Measurements from ENCODE around the gene VPS35L. TPM values are rescaled to one million over a fixed set of nuclear protein-coding genes. Genes with fewer than 3 reads are reported as not detected.
"Not testable (repeated sequence)": the region's sequence is repeated elsewhere in the genome, so short reads cannot be mapped to it uniquely, and the experiment has no call there.

VPS35L gene
- total RNA-seq, 1 experiment from 2014 or later: 55.5 TPM

- H3K36me3 Mint-ChIP-seq (ENCODE audit: insufficient read depth, unreplicated experiment): peaks cover 57% of the 10 kb centered on the region
- no peaks in the 10 kb centered on the region for H3K27me3 Mint-ChIP-seq (ENCODE audit: insufficient read depth, unreplicated experiment)
- no peak overlapping the region for H3K4me3 Mint-ChIP-seq (ENCODE audit: unreplicated experiment)
- H3K27ac Mint-ChIP-seq (ENCODE audit: low read depth, unreplicated experiment): no peak overlapping the region
- no TSS peak for BruUV-seq (replicated peaks)
- DNase-seq (ENCODE audit: unreplicated experiment): no peak
- POLR2A ChIA-PET: no interaction called here
- H3K9me3 Mint-ChIP-seq (ENCODE audit: unreplicated experiment): no peaks in the 10 kb centered on the region
- intact Hi-C loops (cut with micrococcal nuclease): no loop called here
- H3K4me1 Mint-ChIP-seq (ENCODE audit: insufficient read depth, unreplicated experiment): no peaks in the 10 kb centered on the region
- CTCF ChIA-PET: interaction anchor here (0.5 to 1.2 kb wide), 4 partner anchors 78 to 702 kb away, joined by 3 to 4 read pairs (median 4); no protein-coding TSS in a partner anchor
- TF ChIP-seq CTCF (IDR thresholded peaks at IDR 0.05; ENCODE audit: unreplicated experiment): no peak
These were observed 119.0 kb downstream of the VPS35L start for GRCh38 chr16:19674485-19674884.

- POLR2A ChIA-PET: no interaction called here
- no peaks in the 10 kb centered on the region for H3K27me3 Mint-ChIP-seq (ENCODE audit: insufficient read depth, unreplicated experiment)
- no peaks in the 10 kb centered on the region for H3K9me3 Mint-ChIP-seq (ENCODE audit: unreplicated experiment)
- no peak overlapping the region for H3K4me3 Mint-ChIP-seq (ENCODE audit: unreplicated experiment)
- intact Hi-C loops (cut with micrococcal nuclease): no loop called here
- DNase-seq (ENCODE audit: unreplicated experiment): no peak
- TF ChIP-seq CTCF (IDR thresholded peaks at IDR 0.05; ENCODE audit: unreplicated experiment): no peak
- CTCF ChIA-PET: interaction anchor here (0.5 to 1.1 kb wide), 3 partner anchors 12 to 116 kb away, joined by 3 to 5 read pairs (median 5); no protein-coding TSS in a partner anchor
- peaks cover 41% of the 10 kb centered on the region for H3K36me3 Mint-ChIP-seq (ENCODE audit: insufficient read depth, unreplicated experiment)
- H3K4me1 Mint-ChIP-seq (ENCODE audit: insufficient read depth, unreplicated experiment): peaks cover 8% of the 10 kb centered on the region
- H3K27ac Mint-ChIP-seq (ENCODE audit: low read depth, unreplicated experiment): no peak overlapping the region
- no TSS peak for BruUV-seq (replicated peaks)
These were observed 121.9 kb downstream of the VPS35L start for GRCh38 chr16:19677402-19677801.

- CTCF ChIA-PET: interaction anchor here (0.9 to 1.7 kb wide), 3 partner anchors 198 to 706 kb away, joined by 3 to 5 read pairs (median 4); no protein-coding TSS in a partner anchor
- H3K36me3 Mint-ChIP-seq (ENCODE audit: insufficient read depth, unreplicated experiment): peaks cover 27% of the 10 kb centered on the region
- intact Hi-C loops (cut with micrococcal nuclease): no loop called here
These were observed 123.3 kb downstream of the VPS35L start for GRCh38 chr16:19678804-19679203.

GRCh38 chr16:19679281-19679680 lies 123.8 kb downstream of the VPS35L start:
- intact Hi-C loops (cut with micrococcal nuclease): not testable (repeated sequence)

More at GRCh38 chr16:19678804-19679203, 123.3 kb downstream of the VPS35L start:
- no peak for DNase-seq (ENCODE audit: unreplicated experiment)
- no peak overlapping the region for H3K4me3 Mint-ChIP-seq (ENCODE audit: unreplicated experiment)
- POLR2A ChIA-PET: no interaction called here
- no peak overlapping the region for H3K27ac Mint-ChIP-seq (ENCODE audit: low read depth, unreplicated experiment)
- TF ChIP-seq CTCF (IDR thresholded peaks at IDR 0.05; ENCODE audit: unreplicated experiment): no peak
- H3K4me1 Mint-ChIP-seq (ENCODE audit: insufficient read depth, unreplicated experiment): peaks cover 8% of the 10 kb centered on the region
- no peaks in the 10 kb centered on the region for H3K27me3 Mint-ChIP-seq (ENCODE audit: insufficient read depth, unreplicated experiment)
- no peaks in the 10 kb centered on the region for H3K9me3 Mint-ChIP-seq (ENCODE audit: unreplicated experiment)
- BruUV-seq (replicated peaks): no TSS peak

More at GRCh38 chr16:19679281-19679680, 123.8 kb downstream of the VPS35L start:
- H3K4me3 Mint-ChIP-seq (ENCODE audit: unreplicated experiment); H3K27me3 Mint-ChIP-seq (ENCODE audit: insufficient read depth, unreplicated experiment); DNase-seq (ENCODE audit: unreplicated experiment); H3K9me3 Mint-ChIP-seq (ENCODE audit: unreplicated experiment); BruUV-seq (replicated peaks); H3K4me1 Mint-ChIP-seq (ENCODE audit: insufficient read depth, unreplicated experiment); POLR2A ChIA-PET; H3K27ac Mint-ChIP-seq (ENCODE audit: low read depth, unreplicated experiment): not testable (repeated sequence)
- peaks cover 23% of the 10 kb centered on the region for H3K36me3 Mint-ChIP-seq (ENCODE audit: insufficient read depth, unreplicated experiment)
- CTCF ChIA-PET: interaction anchor here (0.9 to 1.7 kb wide), 3 partner anchors 197 to 706 kb away, joined by 3 to 5 read pairs (median 4); no protein-coding TSS in a partner anchor
